DMS153 treated with DMSO at 0.1 percent for 48 hours (cell line): ENCODE measurements around the gene PKNOX1.
"Not testable (repeated sequence)": the region's sequence is repeated elsewhere in the genome, so short reads cannot be mapped to it uniquely, and the experiment has no call there.

ENCODE experiments used
- DNase-seq: peaks from one replicate; lab custom pipeline; 2025; ENCODE audit not compliant: unreplicated experiment; lab: John Stamatoyannopoulos, UW

Gene PKNOX1

DNA sequence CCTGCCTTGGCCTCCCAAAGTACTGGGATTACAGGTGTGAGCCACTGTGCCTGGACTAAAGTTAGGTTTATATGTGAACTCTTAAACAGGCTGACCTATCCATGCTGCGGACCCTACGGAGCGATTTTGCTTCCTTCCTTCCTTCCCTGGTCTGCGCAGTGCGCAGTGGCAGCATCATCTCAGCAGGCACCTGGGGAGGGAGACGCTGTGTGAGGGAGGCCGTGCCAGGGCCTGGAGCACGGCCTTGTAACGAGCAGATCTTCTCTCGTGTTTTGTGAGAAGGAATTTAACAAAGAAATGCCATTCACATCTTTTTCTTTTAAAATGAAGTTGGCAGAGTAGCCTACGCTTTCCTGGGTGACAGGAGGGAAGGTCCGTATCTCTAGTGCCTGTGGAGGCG lies 45.8 kb downstream of the PKNOX1 start:
- DNase-seq = no peak

DNA sequence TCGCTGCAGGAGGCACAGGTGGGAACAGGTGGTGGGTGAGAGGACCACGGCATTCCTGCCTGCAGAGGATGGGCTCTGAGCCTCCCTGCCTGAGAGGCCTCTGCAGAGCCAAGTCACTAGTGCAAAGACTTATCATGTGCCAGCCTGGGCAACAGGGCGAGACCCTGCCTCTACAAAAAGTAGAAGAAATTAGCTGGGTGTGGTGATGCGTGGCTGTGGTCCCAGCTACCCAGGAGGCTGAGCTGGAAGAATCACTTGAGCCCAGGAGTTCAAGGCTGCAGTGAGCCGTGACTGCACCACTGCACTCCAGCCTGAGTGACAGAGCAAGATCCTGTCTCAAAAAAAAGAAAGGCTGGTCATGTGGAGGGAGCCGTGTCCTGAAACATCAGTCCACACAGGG lies 46.4 kb downstream of the PKNOX1 start:
- no peak for DNase-seq

DNA sequence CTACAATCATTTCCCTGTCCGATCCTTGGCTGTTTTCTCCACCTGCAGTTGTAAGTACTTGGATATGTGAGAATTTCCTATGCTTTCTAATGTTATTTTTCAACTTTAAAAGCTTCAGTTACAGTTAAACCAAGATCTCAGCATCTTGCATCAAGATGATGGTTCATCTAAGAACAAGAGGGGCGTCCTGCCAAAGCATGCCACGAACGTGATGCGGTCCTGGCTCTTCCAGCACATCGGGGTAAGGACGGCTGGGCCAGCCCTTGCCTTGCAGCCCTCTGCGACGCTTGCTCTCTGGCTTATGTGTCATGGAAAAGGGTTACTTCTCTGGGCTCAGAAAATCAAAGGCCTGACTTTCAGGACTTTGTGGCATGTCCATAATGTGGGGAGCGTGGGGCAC lies 46.8 kb downstream of the PKNOX1 start:
- DNase-seq = no peak

DNA sequence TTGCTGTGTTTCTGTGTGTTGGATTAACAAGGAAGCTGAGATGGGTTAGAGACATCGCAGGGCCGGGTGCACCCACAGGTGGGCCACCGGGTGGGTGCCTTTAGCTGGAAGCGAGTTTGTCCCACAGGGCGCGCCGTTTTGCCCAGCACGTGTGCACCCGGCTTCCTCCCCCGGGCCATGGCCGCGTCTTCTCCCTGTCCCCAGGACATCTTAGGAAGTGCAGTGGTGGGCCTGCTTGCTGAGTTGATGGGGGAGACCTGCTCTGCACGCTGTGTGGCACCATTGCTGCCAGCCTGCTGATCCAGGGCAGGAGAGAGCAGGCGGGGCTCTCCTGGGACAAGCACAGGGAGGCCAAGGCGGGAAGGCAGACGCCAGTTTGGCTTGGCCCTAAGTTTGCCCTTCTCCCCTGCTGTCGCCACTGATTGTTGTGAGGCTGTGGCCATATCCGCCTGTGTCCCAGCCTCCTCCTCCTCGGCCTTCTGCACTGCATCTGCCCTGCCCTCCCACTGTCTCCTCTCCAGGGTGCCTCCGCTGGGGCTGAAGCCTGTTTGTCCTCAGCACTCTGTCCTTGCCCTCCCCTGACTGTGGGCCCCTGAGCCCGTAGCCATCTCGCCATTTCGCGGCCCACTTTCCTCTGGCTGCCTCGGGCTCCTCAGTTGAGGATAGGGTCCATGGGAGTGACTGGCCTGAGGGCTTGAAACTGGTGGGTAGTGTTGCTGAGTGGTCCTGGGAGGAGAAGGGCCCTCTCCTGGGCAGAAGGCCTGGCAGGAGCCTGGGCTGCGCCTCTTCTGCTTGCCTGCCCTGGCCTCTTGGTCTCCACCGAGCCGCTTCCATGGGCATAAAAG lies 47.6 kb downstream of the PKNOX1 start:
- DNase-seq = no peak

DNA sequence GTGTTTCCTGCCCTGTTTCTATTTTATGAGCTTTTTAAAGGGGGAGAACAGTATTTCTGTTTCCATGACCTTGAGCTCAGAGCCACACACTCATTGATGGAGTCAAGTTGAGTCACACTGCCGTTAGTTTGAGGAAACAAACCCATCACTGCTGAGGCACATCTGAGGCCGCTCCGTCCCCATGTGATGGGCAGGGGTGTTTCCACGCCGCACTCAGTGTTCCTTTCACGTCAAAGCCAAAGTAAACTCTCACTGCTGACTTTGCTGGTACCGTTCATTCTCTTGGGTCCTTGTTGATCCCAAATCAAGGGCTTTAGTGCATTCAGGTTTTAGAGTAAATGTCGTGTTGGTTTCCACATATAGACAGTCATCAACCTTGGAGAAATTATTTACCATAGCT lies 48.8 kb downstream of the PKNOX1 start:
- DNase-seq = no peak

DNA sequence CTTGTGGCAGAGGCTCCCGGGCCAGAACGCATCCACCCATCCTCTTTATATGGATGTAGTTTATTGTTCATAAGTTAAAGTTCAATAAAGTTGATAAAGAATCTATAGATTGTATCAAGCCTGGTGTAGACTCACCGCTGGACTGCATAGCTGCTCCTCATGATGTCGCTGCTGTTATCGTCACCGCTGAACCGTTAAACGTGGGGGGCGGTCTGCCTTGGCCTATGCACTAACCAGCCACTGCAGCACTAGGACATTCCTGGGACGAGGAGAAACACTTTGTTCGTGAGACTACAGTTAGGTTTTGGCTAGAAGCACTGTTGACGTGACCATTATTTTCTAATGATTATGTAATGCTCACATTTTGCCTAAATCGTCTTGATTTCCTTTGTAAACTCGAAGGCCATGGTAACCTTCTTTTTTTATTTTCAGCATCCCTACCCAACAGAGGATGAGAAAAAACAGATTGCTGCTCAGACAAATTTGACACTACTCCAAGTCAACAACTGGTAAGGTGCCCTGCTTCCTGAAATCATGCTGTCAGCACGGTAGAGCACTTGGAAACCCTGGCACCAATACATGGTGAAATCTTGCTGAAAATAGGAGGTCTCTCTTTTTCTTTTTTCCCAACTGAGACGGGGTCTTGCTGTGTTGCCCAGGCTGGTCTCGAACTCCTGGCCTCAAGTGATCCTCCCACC lies 50.2 kb downstream of the PKNOX1 start:
- no peak for DNase-seq

DNA sequence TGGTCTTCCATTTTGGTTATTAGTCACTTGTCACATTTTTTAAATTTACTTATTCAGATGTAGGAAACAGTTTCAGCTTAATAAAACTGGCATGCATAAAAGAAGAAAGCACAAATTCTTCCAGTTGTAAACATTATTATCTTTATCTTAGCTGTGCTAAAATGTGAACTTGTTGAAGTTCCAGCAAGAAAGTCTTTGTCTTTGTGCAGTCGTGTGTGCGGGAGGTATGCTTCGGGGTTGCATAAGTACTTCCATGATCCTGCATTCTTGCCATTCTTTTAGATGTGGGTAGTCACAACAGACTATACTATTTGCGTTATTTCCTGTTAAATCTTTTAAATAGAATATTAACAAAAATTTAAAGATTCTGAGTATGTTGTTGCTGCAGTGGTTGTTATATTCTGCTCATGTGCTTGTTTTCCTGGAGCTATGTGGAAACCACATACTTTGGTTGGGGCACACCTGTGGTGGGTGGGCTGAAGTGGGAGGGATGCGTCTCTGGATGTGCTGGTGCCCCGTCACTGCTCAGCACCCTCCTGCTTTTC lies 51.3 kb downstream of the PKNOX1 start:
- no peak for DNase-seq

DNA sequence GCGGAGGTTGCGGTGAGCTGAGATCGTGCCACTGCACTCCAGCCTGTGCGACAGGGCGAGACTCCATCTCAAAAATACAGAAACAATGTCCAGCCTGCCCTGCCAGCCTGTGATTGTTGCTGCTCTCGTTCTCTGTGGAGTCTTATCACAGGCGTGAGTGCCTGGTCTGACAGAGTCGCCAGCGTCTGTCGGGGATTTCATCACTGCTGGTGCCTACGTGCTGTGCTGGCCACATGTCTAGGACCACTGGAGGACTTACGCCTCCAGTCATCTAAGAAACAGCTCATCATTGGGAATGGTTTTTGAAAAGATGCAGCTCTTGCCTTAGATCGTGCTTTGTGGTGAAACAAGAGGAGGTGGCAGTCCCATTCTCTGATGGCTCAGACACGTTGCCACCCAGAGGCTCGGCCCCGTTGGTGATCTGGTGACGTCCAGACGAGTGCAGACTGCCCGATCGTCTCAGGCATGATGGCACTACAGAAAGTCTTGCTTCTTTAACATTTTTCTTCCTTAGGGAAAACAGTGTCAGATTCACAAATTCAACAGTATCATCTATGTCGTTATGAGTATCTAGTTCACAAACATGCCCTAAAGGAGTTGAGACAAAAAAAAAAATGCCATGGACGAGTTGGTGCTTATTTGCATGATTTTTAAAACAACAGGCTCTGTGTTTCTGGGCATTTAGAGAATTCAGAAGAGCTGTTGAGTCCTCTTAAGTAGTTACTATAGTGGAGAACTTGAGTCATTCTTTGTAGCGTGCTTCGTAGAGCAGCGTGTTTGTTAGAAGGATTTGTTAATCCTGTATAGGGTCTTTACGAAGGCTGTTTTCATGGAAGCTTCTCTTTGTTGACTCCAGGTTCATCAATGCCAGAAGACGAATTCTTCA lies 53.7 kb downstream of the PKNOX1 start:
- DNase-seq = no peak

DNA sequence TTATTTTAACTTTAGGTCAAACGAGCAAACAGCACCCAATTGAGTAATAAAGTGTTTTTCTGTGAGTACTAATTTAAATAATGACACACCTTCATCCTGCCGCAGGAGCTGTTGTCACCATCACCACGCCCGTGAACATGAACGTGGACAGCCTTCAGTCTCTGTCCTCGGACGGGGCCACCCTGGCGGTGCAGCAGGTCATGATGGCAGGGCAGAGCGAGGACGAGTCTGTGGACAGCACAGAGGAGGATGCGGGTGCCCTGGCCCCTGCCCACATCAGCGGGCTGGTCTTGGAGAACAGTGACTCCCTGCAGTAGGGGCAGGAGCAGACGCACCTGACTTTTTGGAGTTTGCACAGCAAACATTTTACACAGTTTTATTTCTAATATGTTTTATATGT lies 55.4 kb downstream of the PKNOX1 start:
- no peak for DNase-seq

DNA sequence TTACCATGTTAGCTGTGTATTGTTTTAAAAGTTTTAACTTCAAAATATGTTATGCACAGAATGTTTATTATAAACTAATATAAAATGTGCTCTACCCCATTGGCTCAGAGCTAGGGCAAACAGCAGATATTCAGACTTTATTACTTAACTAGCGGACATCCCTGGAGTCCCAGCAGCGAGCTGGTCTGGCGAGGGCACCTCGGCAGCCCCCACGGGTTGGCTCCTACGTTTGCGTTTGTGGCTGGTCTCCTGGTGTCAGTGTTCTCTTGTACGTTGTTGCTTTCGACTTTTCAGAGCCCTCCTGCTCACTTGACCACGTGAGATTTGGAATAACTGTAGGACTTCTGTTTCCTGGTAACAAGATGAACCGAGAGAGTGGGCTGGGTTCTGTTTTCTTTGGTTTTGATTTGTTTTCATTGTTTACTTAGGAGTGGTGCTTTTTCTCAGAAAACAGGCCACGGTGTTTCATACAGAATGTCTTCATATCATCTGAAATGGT lies 56.8 kb downstream of the PKNOX1 start:
- no peak for DNase-seq

DNA sequence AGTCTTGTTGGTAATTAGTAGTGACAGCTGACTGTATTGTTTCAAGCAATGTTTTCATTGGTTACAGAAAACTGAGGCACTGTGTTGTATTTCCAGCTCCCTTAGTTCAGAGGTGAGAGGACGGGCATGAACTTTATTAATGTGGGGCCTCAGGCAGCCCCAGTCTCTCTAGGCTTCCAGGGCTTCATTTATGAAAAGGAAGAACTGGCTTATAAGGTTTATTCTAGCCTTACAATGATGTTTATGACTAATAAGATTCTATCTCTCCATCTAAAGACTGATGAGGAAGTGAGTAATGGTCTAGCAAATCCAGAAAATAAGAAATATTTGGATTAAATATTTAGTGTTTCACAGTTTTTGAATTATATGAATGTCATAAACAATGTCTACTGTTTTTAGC lies 59.7 kb downstream of the PKNOX1 start:
- DNase-seq = no peak

DNA sequence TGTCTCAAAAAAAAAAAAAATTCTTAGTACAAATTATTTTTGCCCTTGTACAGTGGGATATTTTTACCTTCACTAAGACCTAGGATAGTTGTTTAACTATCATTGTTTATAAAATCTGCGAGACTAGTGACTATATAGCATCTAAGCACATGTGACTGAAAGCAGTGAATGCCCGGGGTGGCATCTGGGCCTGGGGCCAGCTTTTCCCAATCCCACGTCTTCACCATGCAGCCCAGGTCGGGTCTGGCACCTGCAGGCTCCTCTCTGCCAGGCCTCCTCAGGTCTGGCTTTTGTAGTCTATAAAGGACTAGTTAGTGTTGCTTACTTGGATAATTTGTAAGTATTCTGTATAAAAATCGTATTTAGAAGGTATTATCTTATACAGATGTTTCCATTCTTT lies 60.5 kb downstream of the PKNOX1 start:
- no peak for DNase-seq

DNA sequence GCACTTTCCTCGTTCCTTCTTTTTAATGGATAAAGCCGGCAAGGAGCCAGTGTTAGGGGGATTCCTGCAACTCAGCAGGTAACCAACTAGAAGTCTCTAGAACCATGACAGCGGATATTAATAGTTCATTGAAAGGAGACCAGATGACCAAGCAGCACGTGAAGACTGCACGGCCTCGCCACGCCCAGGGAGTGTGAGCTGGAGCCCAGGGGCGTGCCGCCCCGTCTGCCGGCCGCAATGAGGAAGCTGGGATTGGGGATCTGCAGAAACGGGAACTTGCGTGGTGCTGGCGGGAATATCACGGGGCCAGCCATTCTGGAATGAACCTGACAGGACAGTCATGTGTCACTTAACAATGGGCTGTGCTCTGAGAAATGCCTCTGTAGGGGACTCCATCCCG lies 62.5 kb downstream of the PKNOX1 start:
- DNase-seq = not testable (repeated sequence)

DNA sequence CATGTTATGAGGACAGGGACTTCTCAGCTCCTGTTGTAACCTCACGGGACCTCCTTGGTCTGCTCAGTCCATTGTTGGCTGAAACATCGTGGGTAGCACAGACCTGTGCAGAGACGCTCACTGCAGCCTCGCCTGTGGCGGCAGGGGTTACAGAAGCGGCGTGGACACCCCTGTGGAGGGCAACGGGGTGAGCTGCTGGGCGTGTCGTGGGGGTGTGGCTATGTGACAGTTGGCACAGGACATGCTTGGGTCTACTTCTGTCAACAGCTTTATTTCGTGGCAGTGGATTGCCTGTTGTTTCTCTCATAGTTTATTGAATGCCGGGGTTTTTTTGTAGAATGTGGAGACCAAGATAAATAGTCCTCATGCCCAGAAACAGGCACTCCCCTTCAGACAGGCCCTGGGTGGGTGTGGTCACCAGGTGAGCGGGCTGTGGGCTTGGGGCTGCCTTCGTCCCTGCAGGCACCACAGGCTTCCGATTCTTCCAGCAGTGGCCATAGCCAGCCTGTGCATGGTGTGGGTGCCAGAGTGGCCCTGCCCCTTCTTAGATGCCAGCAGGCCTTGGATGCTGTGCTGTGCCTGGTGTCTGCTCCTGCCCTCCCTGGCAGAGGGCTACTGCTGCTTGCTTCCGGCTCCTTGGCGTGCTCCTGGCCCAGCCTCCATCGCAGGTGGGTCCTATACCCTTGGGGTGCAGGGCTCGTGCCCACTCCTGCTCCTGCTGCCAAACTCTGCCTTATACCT lies 63.7 kb downstream of the PKNOX1 start:
- DNase-seq = not testable (repeated sequence)

DNA sequence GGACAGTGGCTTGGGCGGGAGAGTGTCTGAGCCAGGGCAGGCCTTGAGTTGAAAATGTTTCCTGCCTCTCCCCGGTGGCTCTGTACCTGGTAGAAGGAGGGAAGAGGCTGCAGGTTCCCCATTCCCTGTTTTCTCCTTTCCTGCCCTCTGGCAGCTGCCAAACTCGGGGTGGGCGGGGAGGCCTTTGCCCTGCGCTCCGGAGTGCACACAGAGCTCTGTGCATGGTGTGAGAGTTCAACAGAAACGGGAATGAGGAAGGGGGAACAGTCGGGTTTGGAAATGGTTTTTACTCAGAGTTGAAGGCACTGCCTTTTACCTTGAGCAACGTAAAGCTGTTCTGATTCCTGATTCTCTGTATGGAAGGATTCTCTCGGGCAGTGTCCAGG lies 64.3 kb downstream of the PKNOX1 start:
- not testable (repeated sequence) for DNase-seq

DNA sequence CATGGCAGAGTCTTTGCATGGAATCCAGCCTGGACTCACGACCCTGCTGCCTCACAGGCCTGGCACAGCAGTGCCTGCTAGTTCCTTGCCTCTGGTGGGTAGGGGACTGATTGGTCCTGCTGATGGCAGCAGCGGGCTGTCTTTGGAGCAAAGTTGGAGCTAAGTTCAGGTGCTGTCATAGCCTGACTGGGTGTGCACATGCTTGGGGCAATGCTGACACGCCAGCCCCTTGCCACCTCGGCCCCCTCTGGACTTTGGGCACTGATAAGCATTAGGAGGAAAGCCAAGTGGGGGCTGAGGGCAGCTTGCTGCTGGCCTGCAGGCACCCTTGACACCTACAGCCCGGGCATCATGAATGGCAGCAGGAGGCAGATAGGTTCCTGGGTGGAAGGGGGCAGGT lies 67.8 kb downstream of the PKNOX1 start:
- DNase-seq = not testable (repeated sequence)

DNA sequence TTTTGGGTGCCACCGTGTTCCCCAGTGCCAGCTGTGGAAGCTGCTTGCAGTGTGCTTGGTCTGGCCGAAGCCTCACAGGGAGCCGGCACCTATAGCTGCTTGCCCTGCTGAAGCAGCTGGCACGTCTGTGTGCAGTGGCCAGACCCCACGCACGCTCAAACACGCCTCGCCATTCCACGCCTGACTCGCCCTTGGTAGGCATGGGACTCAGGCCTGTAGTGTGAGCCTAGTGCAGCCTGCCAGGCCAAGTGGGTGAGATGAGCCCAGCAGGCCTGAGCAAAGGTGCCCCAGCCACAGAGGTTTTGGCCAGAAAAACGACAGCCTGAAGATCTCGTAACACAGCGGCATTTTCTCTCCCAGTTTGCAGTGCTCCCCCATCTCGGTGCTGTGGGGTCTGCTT lies 68.9 kb downstream of the PKNOX1 start:
- DNase-seq = not testable (repeated sequence)

DNA sequence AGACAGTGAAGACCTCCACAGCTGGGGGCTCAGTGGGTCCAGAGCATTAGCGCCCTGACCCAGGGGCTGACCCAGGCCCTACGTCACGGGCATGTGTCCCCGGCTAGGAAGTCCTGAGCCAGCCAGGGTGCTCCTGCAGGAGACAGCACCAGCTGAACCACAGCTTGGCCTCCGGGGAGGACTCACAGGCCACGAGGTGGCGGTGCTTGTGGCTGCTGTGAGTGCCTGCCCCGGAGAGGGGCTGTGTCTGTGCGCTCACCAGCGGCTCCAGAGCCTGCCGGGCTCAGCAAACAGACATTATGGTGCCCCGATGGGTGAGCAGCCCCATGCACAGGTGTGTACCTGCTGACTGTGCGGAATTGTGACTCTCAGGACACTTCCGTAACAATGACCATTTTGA lies 70.2 kb downstream of the PKNOX1 start:
- not testable (repeated sequence) for DNase-seq

DNA sequence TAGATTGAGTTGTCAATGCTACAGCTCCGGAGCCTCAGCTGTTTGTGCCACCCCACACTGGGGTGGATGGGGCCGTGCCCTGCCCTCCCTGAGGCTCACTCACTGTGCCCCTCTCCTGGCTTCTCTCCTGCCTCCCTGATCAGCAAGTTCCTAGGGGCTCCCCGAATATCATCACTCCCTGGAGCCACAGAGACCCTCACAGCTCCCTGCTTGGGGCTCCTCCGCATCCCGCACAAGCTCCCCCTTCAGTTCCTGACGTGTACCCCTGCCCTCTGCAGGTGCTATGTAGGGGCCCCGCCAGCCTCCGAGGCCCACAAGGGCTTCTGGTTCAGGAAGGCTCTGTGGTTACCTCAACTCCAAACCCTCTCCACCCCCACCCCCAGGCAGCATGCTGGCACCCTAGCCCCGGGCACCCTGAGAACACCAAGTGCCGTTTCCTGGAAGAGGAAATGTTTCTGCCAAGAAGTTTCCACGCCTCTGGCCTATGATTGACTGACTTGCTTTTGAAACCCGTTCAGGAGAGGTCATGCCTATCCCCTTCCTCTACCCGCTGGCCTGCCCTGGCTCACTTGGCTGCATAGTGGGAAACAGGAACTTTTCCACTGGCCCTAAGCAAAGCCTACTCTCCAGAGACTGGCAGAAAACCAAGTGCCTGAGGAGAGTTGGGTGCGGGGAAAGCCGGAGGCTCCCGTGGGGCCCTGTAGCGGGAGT lies 71.0 kb downstream of the PKNOX1 start:
- DNase-seq = not testable (repeated sequence)
